HTERT RPE-1 (cell line): ENCODE measurements around the gene TEX101.
"Not testable (repeated sequence)": the region's sequence is repeated elsewhere in the genome, so short reads cannot be mapped to it uniquely, and the experiment has no call there.

ENCODE experiments used
- in situ Hi-C: fragments of 300-500 bp; cut with MboI; formaldehyde crosslinking; loops from 4 replicates; pipeline ENCODE4 v1.14.3; 2020; ENCODE audit warnings: low sequenced_read_pairs

Gene TEX101

GRCh38 chr19:43414554-43414953, at the start of gene TEX101:
TEX101 (plus strand) TSS chr19:43414890; CDS start chr19:43415920, 1,030 bp downstream.
- in situ Hi-C loops: no loop called here

- in situ Hi-C loops: not testable (repeated sequence)
These were observed 49.0 kb upstream of the TEX101 start for GRCh38 chr19:43365677-43366076.

GRCh38 chr19:43367822-43368221, 46.9 kb upstream of the TEX101 start:
- in situ Hi-C loops: no loop called here

DNA sequence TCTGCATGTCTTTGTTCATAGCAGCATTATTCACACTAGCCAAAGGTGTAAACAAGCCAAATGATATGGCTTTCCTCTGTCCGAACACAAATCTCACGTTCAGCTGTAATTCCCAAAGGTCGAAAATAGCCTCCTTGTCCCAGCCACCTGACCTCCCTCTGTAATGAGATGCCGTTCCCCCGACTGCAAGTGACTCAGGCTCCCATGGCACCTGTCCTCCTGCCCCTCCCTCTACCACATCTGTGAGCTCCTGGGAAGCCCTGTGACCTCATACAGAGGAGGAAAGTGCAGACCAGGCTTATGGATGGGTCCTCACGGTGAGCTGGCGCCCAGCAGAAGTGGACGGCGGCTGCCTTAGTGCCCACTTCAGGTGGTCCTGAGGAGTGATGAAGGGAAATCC, 45.8 kb upstream of the TEX101 start:
- in situ Hi-C loops: not testable (repeated sequence)

DNA sequence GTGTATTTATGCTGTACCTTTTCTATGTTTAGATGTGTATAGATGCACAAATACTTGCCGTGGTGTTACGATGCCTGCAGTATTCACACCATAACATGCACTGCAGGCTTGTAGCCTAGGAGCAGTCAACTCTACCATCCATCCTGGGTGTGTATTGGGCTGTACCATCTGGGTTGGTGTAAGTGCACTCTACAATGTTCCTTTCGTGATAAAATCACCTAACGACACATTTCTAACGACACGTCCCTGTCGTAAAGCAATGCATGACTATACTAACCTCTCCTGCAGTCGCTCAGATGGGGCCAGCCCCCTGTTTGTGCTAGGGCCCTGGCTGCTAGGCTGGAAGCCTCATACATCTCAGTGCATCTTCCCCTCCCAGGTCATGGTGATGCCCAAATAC, 42.8 kb upstream of the TEX101 start:
- in situ Hi-C loops: no loop called here

- in situ Hi-C loops: no loop called here
These were observed 42.2 kb upstream of the TEX101 start for GRCh38 chr19:43372462-43372861.

DNA sequence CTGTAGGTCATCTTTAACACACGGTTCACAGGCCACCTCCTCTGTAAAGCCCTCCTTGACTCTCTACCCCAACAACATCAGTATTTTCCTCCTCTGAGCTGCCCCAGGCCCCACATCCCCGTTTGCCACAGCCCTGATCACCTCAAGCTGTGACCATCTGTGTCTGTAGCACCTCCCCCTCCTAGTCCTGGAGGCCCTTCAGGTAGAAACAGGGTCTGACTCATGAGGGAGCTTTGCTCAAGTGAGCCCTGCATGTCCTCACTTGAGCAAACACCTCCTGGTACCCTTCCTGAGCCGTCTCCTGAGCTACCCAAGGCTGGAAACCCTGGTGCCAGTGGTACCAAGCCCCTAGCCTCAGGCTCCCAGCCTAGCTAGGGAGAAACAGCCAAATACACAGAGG, 37.1 kb upstream of the TEX101 start:
- in situ Hi-C loops: not testable (repeated sequence)

DNA sequence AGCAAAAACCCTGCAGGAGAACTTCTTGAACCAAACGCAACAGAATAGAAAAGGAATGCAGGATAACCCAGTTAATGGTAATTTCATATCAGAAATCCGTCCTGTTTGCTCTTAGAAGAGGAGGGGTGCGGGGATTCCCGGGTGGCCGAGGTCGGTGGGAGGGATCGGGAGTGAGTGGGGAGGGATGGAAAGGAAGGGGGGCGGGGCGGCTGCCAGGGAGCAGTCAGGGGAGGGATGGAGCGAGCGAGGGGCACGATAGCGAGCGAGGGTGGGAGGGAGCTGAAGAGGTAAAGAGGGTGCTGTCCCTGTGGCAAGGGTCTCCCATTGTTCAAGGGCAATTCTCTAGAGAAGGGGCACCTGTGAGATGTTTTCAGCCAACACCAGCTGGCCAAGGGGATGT, 34.7 kb upstream of the TEX101 start:
- in situ Hi-C loops: no loop called here

DNA sequence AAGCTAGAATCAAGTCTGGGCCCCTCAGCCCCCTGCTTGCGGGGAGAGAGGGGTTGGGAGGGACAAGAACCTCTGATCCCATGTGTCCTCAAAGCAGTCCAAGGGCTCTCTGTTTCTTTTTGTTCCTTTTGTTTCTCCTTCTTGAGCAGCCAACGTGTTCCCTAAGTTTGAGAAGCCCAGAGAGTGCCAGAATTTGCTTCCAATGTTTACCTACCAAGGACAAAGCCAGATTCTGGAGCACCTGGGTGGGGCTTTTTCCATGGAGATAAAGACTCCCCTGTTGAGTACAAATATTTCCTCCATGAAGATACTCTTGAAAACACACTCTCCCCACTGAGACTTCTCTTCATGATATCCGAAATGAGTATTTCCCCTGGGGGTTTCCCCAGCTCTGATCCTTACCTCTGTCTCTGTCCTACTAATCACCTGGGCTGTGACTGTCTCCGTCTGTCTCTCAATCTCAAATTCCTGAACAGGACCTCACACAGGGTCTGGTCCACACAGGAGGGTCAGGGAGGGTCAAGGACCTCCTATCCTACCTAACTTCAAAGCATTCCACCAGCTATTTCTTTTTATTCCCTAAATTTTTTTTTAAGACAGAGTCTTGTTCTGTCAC, 33.8 kb upstream of the TEX101 start:
- in situ Hi-C loops: no loop called here

GRCh38 chr19:43382586-43383216, 32.0 kb upstream of the TEX101 start:
- in situ Hi-C loops: not testable (repeated sequence)

GRCh38 chr19:43383254-43383653, 31.4 kb upstream of the TEX101 start:
- in situ Hi-C loops: not testable (repeated sequence)

DNA sequence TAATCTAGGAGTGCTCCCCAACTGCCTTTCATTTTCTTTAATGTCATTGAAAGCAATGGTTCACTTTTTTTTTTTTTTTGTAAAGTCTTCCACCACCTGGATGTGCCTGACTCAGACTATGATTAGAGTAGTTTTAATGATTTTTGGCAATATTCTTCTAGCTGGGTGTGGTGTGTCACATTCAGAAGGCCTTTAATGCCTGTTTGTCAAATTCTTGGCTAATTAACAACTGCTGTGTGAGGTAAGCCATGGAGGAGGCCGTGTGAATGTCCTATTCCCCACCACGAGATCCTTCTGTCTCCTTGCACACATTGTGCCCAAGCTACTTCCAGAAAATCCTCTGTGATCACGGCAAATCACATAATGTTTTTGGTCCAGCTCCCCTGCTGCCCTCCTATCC, 30.9 kb upstream of the TEX101 start:
- in situ Hi-C loops: not testable (repeated sequence)

GRCh38 chr19:43390903-43391551, 23.7 kb upstream of the TEX101 start:
- in situ Hi-C loops: not testable (repeated sequence)

DNA sequence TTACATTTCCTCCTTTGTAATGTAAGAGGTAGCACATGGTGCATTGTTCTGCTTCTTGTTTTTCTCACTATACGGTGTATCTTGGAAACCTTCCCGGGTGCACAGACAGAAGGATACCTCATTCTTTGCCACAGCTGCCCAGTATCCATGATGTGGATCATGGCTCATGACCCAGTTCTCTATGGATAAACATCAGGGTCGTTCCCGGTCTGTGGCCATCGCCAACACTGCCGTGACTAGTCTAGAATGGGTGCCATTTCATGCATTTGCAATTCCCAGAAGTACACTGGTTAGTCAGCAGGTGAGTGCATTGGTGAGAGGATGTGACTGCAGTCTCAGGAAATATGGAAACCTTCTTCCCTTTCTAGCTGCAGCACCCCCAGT, 23.1 kb upstream of the TEX101 start:
- in situ Hi-C loops: not testable (repeated sequence)

- in situ Hi-C loops: not testable (repeated sequence)
These were observed 21.2 kb upstream of the TEX101 start for GRCh38 chr19:43393501-43393900.

DNA sequence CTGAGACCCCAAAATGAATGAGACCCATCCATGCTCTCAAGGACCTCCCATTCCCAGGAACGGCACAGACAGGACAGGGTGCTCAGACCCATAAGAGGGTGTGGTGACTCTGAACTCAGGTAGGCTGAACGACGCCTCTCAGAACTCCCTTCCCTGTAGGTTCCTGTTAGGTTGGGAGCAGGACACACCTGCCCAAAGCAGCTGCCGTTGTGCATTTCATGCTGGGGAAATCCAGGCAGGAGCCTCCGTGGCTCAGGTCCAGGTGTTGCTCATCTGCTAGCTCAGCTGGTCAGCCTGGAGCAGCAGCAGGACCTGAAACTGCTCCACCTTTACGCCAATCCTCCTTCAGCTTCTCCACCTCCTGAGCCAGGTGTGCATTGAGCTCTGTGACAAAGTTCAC, 19.1 kb upstream of the TEX101 start:
- in situ Hi-C loops: no loop called here

- in situ Hi-C loops: no loop called here
These were observed 8.4 kb upstream of the TEX101 start for GRCh38 chr19:43406297-43406696.

GRCh38 chr19:43407416-43408005, 7.2 kb upstream of the TEX101 start:
- in situ Hi-C loops: no loop called here

DNA sequence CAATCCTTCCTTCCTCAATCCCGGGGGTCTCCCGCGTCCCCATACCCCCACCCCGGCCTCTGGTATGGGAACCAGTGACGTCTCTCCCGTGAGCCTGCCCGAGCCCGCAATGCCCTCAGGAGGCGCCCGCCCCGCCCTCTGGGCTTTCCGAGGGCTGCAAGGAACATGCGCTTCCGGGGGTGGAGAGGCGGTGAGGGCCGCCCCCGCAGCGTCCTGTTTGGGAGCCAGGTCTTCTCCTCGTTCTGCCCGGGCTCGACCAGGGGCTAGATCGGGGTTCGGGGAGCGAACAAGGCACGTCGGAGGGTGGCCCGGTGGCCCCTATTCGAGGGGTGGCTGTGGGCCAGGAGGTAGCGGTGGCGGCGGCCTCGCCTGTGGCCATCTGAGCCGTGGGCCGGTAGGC, 6.6 kb upstream of the TEX101 start:
- in situ Hi-C loops: no loop called here

DNA sequence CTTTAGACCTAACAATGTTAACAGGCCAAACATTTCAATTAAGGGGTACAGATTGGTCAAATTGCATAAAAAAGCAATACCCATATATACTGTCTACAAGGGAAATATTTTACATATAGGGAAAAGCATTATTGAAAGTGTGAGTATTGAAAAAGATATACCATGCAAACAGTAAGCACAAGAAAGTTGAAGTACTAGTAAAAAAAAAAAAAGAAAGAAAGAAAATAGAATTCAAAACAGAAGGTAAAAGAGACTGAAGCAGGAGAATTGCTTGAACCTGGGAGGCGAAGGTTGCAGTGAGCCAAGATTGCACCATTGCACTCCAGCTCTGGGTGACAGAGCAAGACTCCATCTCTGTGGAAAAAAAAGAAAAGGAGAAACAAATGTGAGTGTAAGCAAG, 5.3 kb upstream of the TEX101 start:
- in situ Hi-C loops: no loop called here

DNA sequence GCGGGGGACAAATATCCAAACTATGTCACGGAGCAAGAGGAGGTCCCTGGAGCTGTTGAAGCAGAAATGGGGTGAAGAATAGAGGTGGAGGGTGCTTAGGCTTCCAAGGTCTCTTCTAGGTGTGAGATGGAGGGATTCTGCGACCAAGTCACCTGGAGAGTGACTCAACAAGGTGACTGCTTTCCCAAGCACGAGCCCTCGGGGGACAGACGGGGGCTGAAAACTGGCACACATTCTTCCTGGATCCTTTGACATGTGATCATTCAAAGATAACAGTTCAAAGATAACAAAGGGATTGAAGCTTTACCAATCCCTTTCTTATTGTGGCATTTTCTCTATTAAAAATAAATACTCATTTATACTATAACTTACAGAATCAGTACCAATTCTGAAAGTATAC, 2.2 kb upstream of the TEX101 start:
- in situ Hi-C loops: no loop called here
